Gastroesophageal sphincter (tissue), 4 donors: ENCODE data around the gene LYSMD4. TPM values are rescaled to one million over a fixed set of nuclear protein-coding genes. Genes with fewer than 3 reads are reported as not detected.

Experiments used
- ATAC-seq: fragments of 150-250 bp; one replicate; pipeline ENCODE4 v1.9.1; 2016; ENCODE audit warnings: mild to moderate bottlenecking, moderate library complexity
- H3K27ac ChIP-seq, 4 donors: fragments of 200-600 bp; sonication (generic) in 3 of 4; 1 replicate in 3 of 4; 2 replicates in 1 of 4; pipeline ENCODE4 v1.5.1; 2016 to 2019
- H3K27me3 ChIP-seq: fragments of 200-600 bp; sonication (generic); one replicate; pipeline ENCODE4 v1.5.1; 2019
- H3K36me3 ChIP-seq, 2 donors: fragments of 200-600 bp; sonication (generic); one replicate each; pipeline ENCODE4 v1.5.1; 2019; ENCODE audit warnings: control low read depth in 1 of 2
- H3K4me1 ChIP-seq, 3 donors: fragments of 200-600 bp; sonication (generic); 1 replicate in 2 of 3; 2 replicates in 1 of 3; pipeline ENCODE4 v1.5.1; 2016 to 2019; ENCODE audit warnings: control low read depth in 2 of 3
- H3K4me3 ChIP-seq, 2 donors: fragments of 200-600 bp; sonication (generic); one replicate each; pipeline ENCODE4 v1.5.1; 2019; ENCODE audit warnings: mild to moderate bottlenecking in 1 of 2, moderate library complexity in 1 of 2
- H3K9me3 ChIP-seq, 3 donors: fragments of 200-600 bp; sonication (generic); one replicate each; pipeline ENCODE4 v1.5.1; 2017 to 2019; ENCODE audit warnings: control low read depth in 2 of 3
- CTCF ChIP-seq, 4 experiments: fragments of 200-600 bp in 2 of 4; fragments of 450-650 bp in 2 of 4; sonication (generic) in 1 of 4; IDR thresholded peaks; one replicate each; pipeline ENCODE4 v1.5.1; 2017 to 2019; ENCODE audit warnings: antibody characterized with exemption in 4 of 4, mild to moderate bottlenecking in 2 of 4, moderate library complexity in 2 of 4
- EP300 ChIP-seq: sonication (generic); formaldehyde crosslinking; IDR thresholded peaks from one replicate; pipeline ENCODE4 v1.6.1; 2017; ENCODE audit warnings: antibody characterized with exemption, mild to moderate bottlenecking
- POLR2A ChIP-seq, 2 donors: fragments of 450-650 bp; IDR thresholded peaks; one replicate each; pipeline ENCODE4 v1.6.1; 2017; ENCODE audit warnings: antibody characterized with exemption in 2 of 2, mild to moderate bottlenecking in 2 of 2, moderate library complexity in 1 of 2
- POLR2AphosphoS5 ChIP-seq: sonication (generic); formaldehyde crosslinking; IDR thresholded peaks from one replicate; pipeline ENCODE4 v1.6.1; 2017; ENCODE audit warnings: antibody characterized with exemption
- WGBS, 2 donors: methylation state at CpG; one replicate each; pipeline ENCODE4 v1.1.5; 2018; ENCODE audit warnings: low coverage in 1 of 2; 5-methylcytosine and 5-hydroxymethylcytosine counted together
- total RNA-seq, 4 donors: library from RNA; depleted of rRNA; stranded (reverse); fragments of >200 nt; gene quantifications; one replicate each; pipeline ENCODE4 v1.1.0, GENCODE V29; 2016

The LYSMD4 gene
- total RNA-seq, 4 donors from 2014 or later: 7.6 to 18.7 (median 13.6) TPM

- 2 to 11% methylated on average over 7 of the region's 7 CpGs for WGBS, 2 donors
Measured at GRCh38 chr15:99703603-99704443, 29.4 kb downstream of the LYSMD4 start.

GRCh38 chr15:99702895-99703602, 30.2 kb downstream of the LYSMD4 start:
- Histone ChIP-seq H3K4me1 (peaks cover 5 to 33% (median 11%) of the 10 kb centered on the region in 3 donors), H3K27ac (peak overlapping the region; percentile 71 to 93 (median 77)), H3K36me3 (no peaks in the 10 kb centered on the region), H3K4me3 (no peak overlapping the region), H3K27me3 (no peaks in the 10 kb centered on the region), H3K9me3 (no peaks in the 10 kb centered on the region)
- 19 to 34% methylated on average over 4 of the region's 4 CpGs for WGBS, 2 donors
- peak; percentile 18 for ATAC-seq
- TF ChIP-seq EP300: no peak
- no peak for TF ChIP-seq POLR2AphosphoS5
- TF ChIP-seq CTCF (IDR thresholded peaks at IDR 0.05): no peak
- TF ChIP-seq POLR2A (IDR thresholded peaks at IDR 0.05): no peak

More at GRCh38 chr15:99703603-99704443, 29.4 kb downstream of the LYSMD4 start:
- peaks cover 5 to 40% (median 17%) of the 10 kb centered on the region in 3 donors for H3K4me1 ChIP-seq
- no peak overlapping the region for H3K4me3 ChIP-seq
- no peaks in the 10 kb centered on the region for H3K9me3 ChIP-seq
- H3K27me3 ChIP-seq: no peaks in the 10 kb centered on the region
- H3K36me3 ChIP-seq: no peaks in the 10 kb centered on the region
- peak; percentile 77 for ATAC-seq
- TF ChIP-seq POLR2A (IDR thresholded peaks at IDR 0.05) (no peak), CTCF (IDR thresholded peaks at IDR 0.05) (peak; percentile 42 to 88 (median 73)), POLR2AphosphoS5 (peak; percentile 55), EP300 (no peak)
- peak overlapping the region; percentile 71 to 93 (median 77) for H3K27ac ChIP-seq

GRCh38 chr15:99696096-99696495, 37.1 kb downstream of the LYSMD4 start:
- no peak overlapping the region for H3K27ac ChIP-seq
- WGBS, 2 donors: 72% methylated on average over 2 of the region's 2 CpGs; no CpG with 5 or more reads in 1 of the 2 donors
- H3K9me3 ChIP-seq: no peaks in the 10 kb centered on the region
- no peak overlapping the region for H3K4me3 ChIP-seq
- no peaks in the 10 kb centered on the region for H3K4me1 ChIP-seq
- no peak for TF ChIP-seq POLR2A (IDR thresholded peaks at IDR 0.05)
- TF ChIP-seq CTCF (IDR thresholded peaks at IDR 0.05): no peak
- TF ChIP-seq POLR2AphosphoS5: no peak
- TF ChIP-seq EP300: no peak
- H3K27me3 ChIP-seq: no peaks in the 10 kb centered on the region
- peaks cover 0 to 64% of the 10 kb centered on the region in 2 donors for H3K36me3 ChIP-seq
- ATAC-seq: no peak

- no peak for ATAC-seq
- Histone ChIP-seq H3K4me3 (no peak overlapping the region), H3K36me3 (peaks cover 0 to 88% of the 10 kb centered on the region in 2 donors), H3K4me1 (no peaks in the 10 kb centered on the region), H3K27me3 (no peaks in the 10 kb centered on the region), H3K27ac (no peak overlapping the region), H3K9me3 (no peaks in the 10 kb centered on the region)
- 85% methylated on average over 3 of the region's 3 CpGs; no CpG with 5 or more reads in 1 of the 2 donors for WGBS, 2 donors
- TF ChIP-seq EP300: no peak
- TF ChIP-seq POLR2AphosphoS5: no peak
- no peak for TF ChIP-seq CTCF (IDR thresholded peaks at IDR 0.05)
- TF ChIP-seq POLR2A (IDR thresholded peaks at IDR 0.05): no peak
Measured at GRCh38 chr15:99692825-99693224, 40.4 kb downstream of the LYSMD4 start.
